Kidney (tissue), 14 donors: ENCODE measurements around the gene BTC. TPM values are rescaled to one million over a fixed set of nuclear protein-coding genes. Genes with fewer than 3 reads are reported as not detected.
A peak's percentile ranks its signal among the peaks of the same experiment; 100 is the strongest.

Source experiments
- DNase-seq, 5 donors: peaks; one replicate each; pipeline ENCODE4 v3.0.0-alpha.2; 2013 to 2020
- FAIRE-seq: peaks from 2 replicates; lab custom pipeline; 2012; peaks lifted over from hg19 to GRCh38; lab: Jason Lieb, UNC
- H3K27ac ChIP-seq, 2 donors: one replicate each; pipeline ENCODE4 v1.7.0; 2013; ENCODE audit warnings: low read depth in 2 of 2, low read length in 2 of 2, inconsistent platforms in 1 of 2
- H3K27me3 ChIP-seq: one replicate; pipeline ENCODE4 v1.7.1; 2013; ENCODE audit warnings: low read length, inconsistent platforms; ENCODE audit not compliant: control insufficient read depth, insufficient read depth
- H3K36me3 ChIP-seq, 3 donors: one replicate each; pipeline versions ENCODE4 v1.7.0 to v1.7.1; 2013; ENCODE audit warnings: low read length in 3 of 3, control low read depth in 1 of 3, inconsistent platforms in 1 of 3; ENCODE audit not compliant: insufficient read depth in 3 of 3, control insufficient read depth in 2 of 3
- H3K4me1 ChIP-seq, 3 donors: one replicate each; pipeline versions ENCODE4 v1.7.0 to v1.7.1; 2013; ENCODE audit warnings: low read length in 3 of 3, inconsistent platforms in 1 of 3, low read depth in 1 of 3; ENCODE audit not compliant: control insufficient read depth in 2 of 3, insufficient read depth in 2 of 3
- H3K4me3 ChIP-seq, 3 donors: one replicate each; pipeline versions ENCODE4 v1.7.0 to v1.8.1; 2013; ENCODE audit warnings: low read length in 3 of 3, control low read depth in 1 of 3, inconsistent platforms in 1 of 3
- H3K9ac ChIP-seq, 3 donors: one replicate each; pipeline versions ENCODE4 v1.7.0 to v1.7.1; 2013; ENCODE audit warnings: low read length in 3 of 3, control low read depth in 1 of 3, inconsistent platforms in 1 of 3
- H3K9me3 ChIP-seq, 3 donors: one replicate each; pipeline versions ENCODE4 v1.7.0 to v1.7.1; 2013; ENCODE audit warnings: low read length in 3 of 3, control low read depth in 1 of 3, inconsistent platforms in 1 of 3; ENCODE audit not compliant: control insufficient read depth in 2 of 3, insufficient read depth in 1 of 3
- intact Hi-C: fragments of 100-400 bp; cut with DNase I; formaldehyde crosslinking; loops from one replicate; pipeline ENCODE4 v1.11.1; 2022
- polyA plus RNA-seq: library from polyadenylated mRNA; stranded (reverse); fragments of 350-450 nt; fragmentation: Illumina TruSeq; extraction: RNeasy Lipid Tissue Mini Kit (QIAGEN cat#74804); gene quantifications from one replicate; pipeline ENCODE4 v1.2.3, GENCODE V29; 2014; ENCODE audit warnings: low read depth, low replicate concordance; ENCODE audit not compliant: insufficient read depth
- total RNA-seq: library from RNA; stranded (reverse); fragmentation: NEBNext Ultra II Directional; extraction: Animal tissue kit (Norgen Biotek cat#: 25700); gene quantifications from one replicate; pipeline ENCODE4 v1.2.1, GENCODE V29; 2021
- TF ChIP-seq, protein P1 (sequence below): IDR thresholded peaks from 3 replicates; pipeline ENCODE4 v1.5.1; 2012; ENCODE audit warnings: mild to moderate bottlenecking, moderate library complexity, borderline replicate concordance; ENCODE audit not compliant: insufficient read depth; ENCODE audit errors: extremely low read depth
- donor health status: control.
- donor health status: control.
- donor health status: control.
- donor health status: control.
- donor health status: control.
- donor health status: DM: yes; HTN: yes; CAD: no.
- donor health status: Normal renal cell carcinoma (clear cell type).

BTC gene
- total and polyA plus RNA-seq, 2 donors from 2014 or later, result 6.0 TPM

DNA sequence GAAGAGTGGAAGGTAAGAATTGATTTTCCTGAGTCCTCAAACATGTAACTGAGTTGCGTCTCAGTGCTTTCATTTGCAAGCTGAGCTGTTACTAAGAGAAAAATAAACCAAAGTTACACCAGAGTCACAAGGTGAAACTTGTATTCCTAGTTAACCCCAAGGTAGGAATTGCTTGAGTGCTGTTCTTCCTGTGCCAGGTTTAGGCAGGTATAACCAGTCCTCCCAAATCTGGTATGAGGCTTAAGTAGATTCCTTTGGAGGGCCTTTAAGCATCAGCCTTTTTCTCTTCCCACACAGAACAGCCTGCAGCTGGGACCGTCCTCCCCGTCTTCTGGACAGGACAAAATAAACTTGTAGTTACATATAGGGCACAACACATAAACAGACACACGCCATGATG lies 2.3 kb upstream of the BTC start:
- Histone ChIP-seq H3K9ac (no peak overlapping the region), H3K4me1 (peaks cover 0 to 3% (median 0%) of the 10 kb centered on the region in 3 donors), H3K27me3 (no peaks in the 10 kb centered on the region), H3K9me3 (no peaks in the 10 kb centered on the region), H3K27ac (no peak overlapping the region), H3K4me3 (no peak overlapping the region), H3K36me3 (no peaks in the 10 kb centered on the region)
- TF ChIP-seq, protein P1, sequence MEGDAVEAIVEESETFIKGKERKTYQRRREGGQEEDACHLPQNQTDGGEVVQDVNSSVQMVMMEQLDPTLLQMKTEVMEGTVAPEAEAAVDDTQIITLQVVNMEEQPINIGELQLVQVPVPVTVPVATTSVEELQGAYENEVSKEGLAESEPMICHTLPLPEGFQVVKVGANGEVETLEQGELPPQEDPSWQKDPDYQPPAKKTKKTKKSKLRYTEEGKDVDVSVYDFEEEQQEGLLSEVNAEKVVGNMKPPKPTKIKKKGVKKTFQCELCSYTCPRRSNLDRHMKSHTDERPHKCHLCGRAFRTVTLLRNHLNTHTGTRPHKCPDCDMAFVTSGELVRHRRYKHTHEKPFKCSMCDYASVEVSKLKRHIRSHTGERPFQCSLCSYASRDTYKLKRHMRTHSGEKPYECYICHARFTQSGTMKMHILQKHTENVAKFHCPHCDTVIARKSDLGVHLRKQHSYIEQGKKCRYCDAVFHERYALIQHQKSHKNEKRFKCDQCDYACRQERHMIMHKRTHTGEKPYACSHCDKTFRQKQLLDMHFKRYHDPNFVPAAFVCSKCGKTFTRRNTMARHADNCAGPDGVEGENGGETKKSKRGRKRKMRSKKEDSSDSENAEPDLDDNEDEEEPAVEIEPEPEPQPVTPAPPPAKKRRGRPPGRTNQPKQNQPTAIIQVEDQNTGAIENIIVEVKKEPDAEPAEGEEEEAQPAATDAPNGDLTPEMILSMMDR, result no peak
- no peak for DNase-seq
- intact Hi-C loops, result no loop called here
- no peak for FAIRE-seq

DNA sequence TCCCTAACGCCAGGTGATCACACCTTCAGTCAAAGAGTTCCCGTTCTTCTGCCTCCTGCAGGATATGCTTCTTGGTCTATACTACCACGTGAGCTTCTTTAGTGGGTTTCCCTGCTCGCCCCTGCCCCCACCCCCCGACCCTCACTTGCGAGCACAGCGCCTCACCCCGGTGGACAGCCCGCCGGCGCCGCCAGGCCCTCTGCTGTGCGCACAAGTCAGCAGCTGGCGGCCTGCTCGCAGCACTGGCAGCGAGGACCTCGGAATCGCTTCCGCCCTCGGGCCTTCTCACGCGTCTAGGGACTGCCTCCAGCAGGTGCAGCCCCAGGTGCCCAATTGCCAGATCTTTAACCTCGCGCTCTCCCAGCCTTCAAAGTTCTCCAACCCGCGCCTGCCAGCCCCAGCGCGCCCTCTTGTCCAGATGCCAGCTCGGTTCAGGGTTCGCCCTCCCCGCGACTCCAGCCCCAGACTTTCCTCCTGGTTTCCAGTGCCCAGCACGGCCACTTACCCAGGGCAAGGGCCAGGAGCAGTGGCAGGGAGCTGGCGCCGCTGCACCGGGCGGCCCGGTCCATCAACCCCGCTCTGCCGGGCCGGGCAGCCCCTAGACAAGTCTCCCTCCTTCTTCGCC lies 454 bp downstream of the BTC start:
- H3K27ac ChIP-seq, result peak overlapping the region; percentile 71 to 92
- DNase-seq (peak; percentile 78 to 91 (median 84)), FAIRE-seq (no peak)
- TF ChIP-seq, protein P1, result no peak
- peak overlapping the region; percentile 9 to 82 (median 56) for H3K9ac ChIP-seq
- H3K27me3 ChIP-seq, result no peaks in the 10 kb centered on the region
- H3K4me1 ChIP-seq, result peaks cover 0 to 3% (median 0%) of the 10 kb centered on the region in 3 donors
- no peaks in the 10 kb centered on the region for H3K9me3 ChIP-seq
- intact Hi-C loops, result no loop called here
- no peaks in the 10 kb centered on the region for H3K36me3 ChIP-seq
- peak overlapping the region; percentile 43 to 82 (median 52) for H3K4me3 ChIP-seq

DNA sequence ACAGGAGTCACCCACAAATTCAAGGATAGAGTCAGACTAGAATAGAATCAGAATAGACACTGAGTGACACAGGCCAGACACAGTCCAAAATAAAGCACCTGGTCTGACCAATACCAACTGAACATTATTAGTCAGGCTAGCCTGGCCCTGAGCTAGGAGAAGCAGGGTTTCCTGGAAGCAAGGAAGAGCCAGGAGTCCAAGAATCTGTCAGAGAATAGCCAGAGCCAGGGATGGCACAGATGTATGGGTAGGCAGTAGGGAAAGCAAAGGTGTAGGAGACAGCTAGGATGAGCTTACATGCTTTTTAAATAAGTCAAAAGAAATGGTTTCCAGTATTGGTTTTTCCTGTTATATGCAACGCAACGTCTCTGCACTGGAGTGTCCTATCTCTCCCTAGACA lies 3.7 kb downstream of the BTC start:
- Histone ChIP-seq H3K36me3 (no peaks in the 10 kb centered on the region), H3K4me3 (no peak overlapping the region), H3K4me1 (peaks cover 0 to 3% (median 0%) of the 10 kb centered on the region in 3 donors), H3K9me3 (no peaks in the 10 kb centered on the region), H3K9ac (no peak overlapping the region), H3K27ac (no peak overlapping the region), H3K27me3 (no peaks in the 10 kb centered on the region)
- FAIRE-seq (no peak), DNase-seq (no peak)
- TF ChIP-seq, protein P1, result no peak
- intact Hi-C loops, result no loop called here
